AG09309 (cell line): ENCODE data around the gene RPUSD3.

Experiments used
- DNase-seq: peaks from one replicate; pipeline ENCODE4 v3.0.0-alpha.2; 2010; ENCODE audit warnings: low read depth
- H3K4me3 ChIP-seq: 2 replicates; pipeline ENCODE4 v1.5.1; 2011; ENCODE audit warnings: mild to moderate bottlenecking, low read depth, low read length, moderate library complexity; ENCODE audit not compliant: control insufficient read depth
- CTCF ChIP-seq: IDR thresholded peaks from 2 replicates; pipeline ENCODE4 v1.5.1; 2011; ENCODE audit warnings: mild to moderate bottlenecking, low read depth, low read length, inconsistent platforms; ENCODE audit not compliant: insufficient read depth, control insufficient read depth; ENCODE audit errors: missing control alignments

The RPUSD3 gene

GRCh38 chr3:9841015-9841414 is 2.8 kb downstream of the RPUSD3 start:
- no peak overlapping the region for H3K4me3 ChIP-seq
- no peak for TF ChIP-seq CTCF
- DNase-seq: no peak

- TF ChIP-seq CTCF: no peak
- DNase-seq: no peak
- no peak overlapping the region for H3K4me3 ChIP-seq
Observed at GRCh38 chr3:9838856-9839255, 5.0 kb downstream of the RPUSD3 start.

- no peak for TF ChIP-seq CTCF
- DNase-seq: no peak
- H3K4me3 ChIP-seq: no peak overlapping the region
Observed at GRCh38 chr3:9837701-9838582, 5.9 kb downstream of the RPUSD3 start.

GRCh38 chr3:9834520-9835380 is 9.1 kb downstream of the RPUSD3 start:
- H3K4me3 ChIP-seq: no peak overlapping the region
- no peak for TF ChIP-seq CTCF
- no peak for DNase-seq

- TF ChIP-seq CTCF: no peak
- H3K4me3 ChIP-seq: no peak overlapping the region
- no peak for DNase-seq
Observed at GRCh38 chr3:9833078-9833477, 10.7 kb downstream of the RPUSD3 start.

GRCh38 chr3:9831253-9831652 is 12.6 kb downstream of the RPUSD3 start:
- no peak for TF ChIP-seq CTCF
- no peak for DNase-seq
- H3K4me3 ChIP-seq: no peak overlapping the region
